GM18511 (cell line): ENCODE measurements around the gene LCN9.
"Not testable (repeated sequence)": the region's sequence is repeated elsewhere in the genome, so short reads cannot be mapped to it uniquely, and the experiment has no call there.

Experiments used
- ATAC-seq: cut with Tn5 transposase; IDR thresholded peaks from one replicate; pipeline ENCODE4 v1.9.1; 2021; ENCODE audit warnings: mild to moderate bottlenecking, moderate library complexity; ENCODE audit not compliant: unreplicated experiment

Gene LCN9

GRCh38 chr9:135662758-135663450, at the start of gene LCN9:
Gene LCN9, plus strand, starts transcription at chr9:135663309. Its CDS starts 13 bp downstream, at chr9:135663322.
- no peak for ATAC-seq

GRCh38 chr9:135613946-135614805, 48.9 kb upstream of the LCN9 start:
- ATAC-seq: no peak

- no peak for ATAC-seq
Observed at GRCh38 chr9:135614821-135615665, 48.1 kb upstream of the LCN9 start.

GRCh38 chr9:135615666-135616618, 47.2 kb upstream of the LCN9 start:
- ATAC-seq: no peak

- no peak for ATAC-seq
Observed at GRCh38 chr9:135616619-135617537, 46.2 kb upstream of the LCN9 start.

- ATAC-seq: no peak
Observed at GRCh38 chr9:135617538-135617900, 45.6 kb upstream of the LCN9 start.

GRCh38 chr9:135617991-135618411, 45.1 kb upstream of the LCN9 start:
- no peak for ATAC-seq

GRCh38 chr9:135618866-135619598, 44.1 kb upstream of the LCN9 start:
- ATAC-seq: no peak

- ATAC-seq: no peak
Observed at GRCh38 chr9:135619599-135619886, 43.6 kb upstream of the LCN9 start.

GRCh38 chr9:135620558-135620957, 42.6 kb upstream of the LCN9 start:
- ATAC-seq: no peak

GRCh38 chr9:135622415-135623020, 40.6 kb upstream of the LCN9 start:
- no peak for ATAC-seq

GRCh38 chr9:135624282-135624681, 38.8 kb upstream of the LCN9 start:
- no peak for ATAC-seq

GRCh38 chr9:135632841-135633240, 30.3 kb upstream of the LCN9 start:
- ATAC-seq: no peak

GRCh38 chr9:135636930-135637530, 26.1 kb upstream of the LCN9 start:
- ATAC-seq: not testable (repeated sequence)

- ATAC-seq: no peak
Observed at GRCh38 chr9:135639196-135639595, 23.9 kb upstream of the LCN9 start, which contains the start of gene GLT6D1. Gene GLT6D1, minus strand, starts transcription at chr9:135639540. Its CDS starts 353 bp downstream, at chr9:135639187.

- no peak for ATAC-seq
Observed at GRCh38 chr9:135641047-135641446, 22.1 kb upstream of the LCN9 start.

- ATAC-seq: no peak
Observed at GRCh38 chr9:135641745-135642144, 21.4 kb upstream of the LCN9 start.
